ENCODE results near the gene PERP. TPM values are rescaled to one million over a fixed set of nuclear protein-coding genes. Genes with fewer than 3 reads are reported as not detected.

The PERP gene
- total and polyA plus RNA-seq, 7 donors = 0.70 to 12.3 (median 1.3) TPM

- WGBS, 3 donors = 13 to 20% (median 16%) methylated on average over 17 of the region's 17 CpGs
- TF ChIP-seq CTCF (IDR thresholded peaks at IDR 0.05) = no peak
- intact Hi-C loops (cut with DNase I) = loop anchor here in 1 of 2 donors (5.0 kb wide), 1 partner anchor 399 kb away; no protein-coding TSS in a partner anchor
- no peaks in the 10 kb centered on the region for H3K9me3 ChIP-seq
- H3K27me3 ChIP-seq (ENCODE audit: insufficient read depth in 3 of 3, low read length in 2 of 3) = peaks cover 0 to 46% (median 0%) of the 10 kb centered on the region in 3 donors
- H3K36me3 ChIP-seq (ENCODE audit: insufficient read depth in 1 of 2, low read depth in 1 of 2) = no peaks in the 10 kb centered on the region
- DNase-seq (no peak), ATAC-seq (no peak)
- no peak overlapping the region for H3K27ac ChIP-seq
- H3K4me3 ChIP-seq = peak overlapping the region; percentile 80
- peaks cover 7% of the 10 kb centered on the region for H3K4me1 ChIP-seq
These were observed 548 bp downstream of the PERP start for GRCh38 chr6:138106665-138107077.

GRCh38 chr6:138105880-138106664, 1.1 kb downstream of the PERP start:
- DNase-seq (no peak), ATAC-seq (no peak)
- H3K36me3 ChIP-seq (ENCODE audit: insufficient read depth in 1 of 2, low read depth in 1 of 2) = no peaks in the 10 kb centered on the region
- no peak for TF ChIP-seq CTCF (IDR thresholded peaks at IDR 0.05)
- no peak overlapping the region for H3K27ac ChIP-seq
- peak overlapping the region; percentile 80 for H3K4me3 ChIP-seq
- H3K4me1 ChIP-seq = peaks cover 7% of the 10 kb centered on the region
- peaks cover 0 to 46% (median 0%) of the 10 kb centered on the region in 3 donors for H3K27me3 ChIP-seq (ENCODE audit: insufficient read depth in 3 of 3, low read length in 2 of 3)
- WGBS, 3 donors = 56 to 60% (median 59%) methylated on average over 10 of the region's 10 CpGs
- no peaks in the 10 kb centered on the region for H3K9me3 ChIP-seq
- intact Hi-C loops (cut with DNase I) = loop anchor here in 1 of 2 donors (5.0 kb wide), 1 partner anchor 399 kb away; no protein-coding TSS in a partner anchor

- no peak overlapping the region for H3K4me3 ChIP-seq
- H3K36me3 ChIP-seq (ENCODE audit: insufficient read depth in 1 of 2, low read depth in 1 of 2) = no peaks in the 10 kb centered on the region
- 91 to 95% (median 91%) methylated on average over 5 of the region's 5 CpGs for WGBS, 3 donors
- no peak for TF ChIP-seq CTCF (IDR thresholded peaks at IDR 0.05)
- peaks cover 0 to 46% (median 0%) of the 10 kb centered on the region in 3 donors for H3K27me3 ChIP-seq (ENCODE audit: insufficient read depth in 3 of 3, low read length in 2 of 3)
- no peak for DNase-seq
- H3K27ac ChIP-seq = no peak overlapping the region
- H3K9me3 ChIP-seq = no peaks in the 10 kb centered on the region
- peaks cover 7% of the 10 kb centered on the region for H3K4me1 ChIP-seq
- intact Hi-C loops (cut with DNase I) = loop anchor here in 1 of 2 donors (5.0 kb wide), 1 partner anchor 398 kb away; no protein-coding TSS in a partner anchor
- ATAC-seq = no peak
These were observed 1.8 kb downstream of the PERP start for GRCh38 chr6:138105446-138105845.

GRCh38 chr6:138104618-138105213, 2.5 kb downstream of the PERP start:
- intact Hi-C loops (cut with DNase I) = loop anchor here in 1 of 2 donors (5.0 kb wide), 1 partner anchor 397 kb away; no protein-coding TSS in a partner anchor
- H3K4me3 ChIP-seq = no peak overlapping the region
- peaks cover 7% of the 10 kb centered on the region for H3K4me1 ChIP-seq
- peaks cover 0 to 46% (median 0%) of the 10 kb centered on the region in 3 donors for H3K27me3 ChIP-seq (ENCODE audit: insufficient read depth in 3 of 3, low read length in 2 of 3)
- no peak overlapping the region for H3K27ac ChIP-seq
- no peak for TF ChIP-seq CTCF (IDR thresholded peaks at IDR 0.05)
- no peaks in the 10 kb centered on the region for H3K9me3 ChIP-seq
- 79 to 95% (median 86%) methylated on average over 10 of the region's 10 CpGs for WGBS, 3 donors
- ATAC-seq (no peak), DNase-seq (no peak)
- H3K36me3 ChIP-seq (ENCODE audit: insufficient read depth in 1 of 2, low read depth in 1 of 2) = no peaks in the 10 kb centered on the region
